RWPE2 (cell line): ENCODE results near the gene CEP104.

ENCODE experiments used
- ATAC-seq: fragments of 200-7000 bp; cut with Tn5 transposase; 3 replicates; pipeline ENCODE4 v1.9.1; 2021; ENCODE audit warnings: low read depth
- DNase-seq: peaks from one replicate; pipeline ENCODE4 v3.0.0-alpha.2; 2020; ENCODE audit warnings: low spot score
- H3K27ac ChIP-seq: fragments of 450-650 bp; 2 replicates; pipeline ENCODE4 v1.5.1; 2017; ENCODE audit warnings: mild to moderate bottlenecking; ENCODE audit not compliant: poor library complexity, severe bottlenecking
- H3K27me3 ChIP-seq: fragments of 250-450 bp; sonication (Bioruptor Pico); 2 replicates; pipeline ENCODE4 v1.5.1; 2021; ENCODE audit warnings: mild to moderate bottlenecking, moderate library complexity; ENCODE audit not compliant: insufficient read depth, poor library complexity, severe bottlenecking
- H3K36me3 ChIP-seq: fragments of 250-450 bp; sonication (Bioruptor Pico); 2 replicates; pipeline ENCODE4 v1.5.1; 2020; ENCODE audit warnings: low read depth, mild to moderate bottlenecking, moderate library complexity
- H3K4me1 ChIP-seq: fragments of 250-450 bp; sonication (Bioruptor Pico); 2 replicates; pipeline ENCODE4 v1.5.1; 2021; ENCODE audit warnings: mild to moderate bottlenecking, moderate library complexity; ENCODE audit not compliant: insufficient read depth, poor library complexity, severe bottlenecking
- H3K4me3 ChIP-seq: fragments of 250-450 bp; sonication (Bioruptor Pico); 2 replicates; pipeline ENCODE4 v1.5.1; 2021; ENCODE audit warnings: mild to moderate bottlenecking, moderate library complexity; ENCODE audit not compliant: severe bottlenecking
- H3K9me3 ChIP-seq: fragments of 250-450 bp; sonication (Bioruptor Pico); 2 replicates; pipeline ENCODE4 v1.5.1; 2021; ENCODE audit warnings: mild to moderate bottlenecking, moderate library complexity; ENCODE audit not compliant: severe bottlenecking
- CTCF ChIP-seq: fragments of 450-650 bp; IDR thresholded peaks from one replicate; pipeline ENCODE4 v1.5.1; 2017; ENCODE audit warnings: mild to moderate bottlenecking, moderate library complexity; ENCODE audit not compliant: poor library complexity, severe bottlenecking

Gene CEP104

DNA sequence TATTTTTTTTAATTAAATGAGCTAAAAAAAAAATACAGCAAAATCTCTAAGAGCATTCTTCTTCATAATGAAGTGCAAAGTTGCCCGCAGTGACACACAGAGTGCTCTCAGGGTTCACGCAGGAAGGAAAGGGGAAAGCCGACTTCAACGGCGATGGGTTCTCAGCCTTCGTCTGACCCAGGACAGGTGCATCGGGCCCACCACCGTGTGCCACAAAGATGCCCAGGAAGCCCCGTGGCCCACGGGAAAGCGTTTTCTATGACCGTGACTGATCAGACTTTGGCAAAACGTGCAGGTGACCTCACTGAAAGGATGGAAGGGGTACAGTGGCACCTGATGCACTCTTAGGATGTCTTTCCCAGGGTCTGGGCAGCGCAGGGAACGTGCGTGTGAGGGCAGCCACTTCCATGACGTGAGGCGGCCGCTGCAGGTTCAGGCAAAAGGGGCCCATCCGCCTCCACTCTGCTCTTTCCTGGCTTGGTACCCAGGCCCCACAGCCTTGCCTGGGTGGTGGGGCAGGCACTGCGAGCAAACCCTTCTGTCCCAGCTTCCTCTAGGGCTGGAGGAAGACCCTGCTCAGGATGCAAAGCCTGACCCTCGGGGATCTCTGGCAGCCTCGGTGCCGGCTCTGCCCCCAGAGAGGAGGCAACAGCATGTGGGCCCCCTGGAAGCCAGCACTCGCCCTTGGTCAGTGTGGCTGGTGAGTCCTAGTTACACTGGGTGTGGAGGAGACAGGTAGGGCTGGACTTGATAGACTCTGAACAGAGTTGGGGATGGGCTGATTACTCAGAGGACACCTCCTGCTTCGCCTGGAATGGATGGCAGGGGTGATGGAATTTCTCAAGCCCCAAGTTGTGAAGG, 69.0 kb downstream of the CEP104 start:
- ATAC-seq = no peak
- Histone ChIP-seq H3K4me3 (no peak overlapping the region), H3K4me1 (no peaks in the 10 kb centered on the region), H3K36me3 (peaks cover 41% of the 10 kb centered on the region), H3K27ac (no peak overlapping the region), H3K9me3 (no peaks in the 10 kb centered on the region), H3K27me3 (no peaks in the 10 kb centered on the region)
- no peak for TF ChIP-seq CTCF
- DNase-seq = no peak

GRCh38 chr1:3787349-3787715, 69.7 kb downstream of the CEP104 start:
- Histone ChIP-seq H3K27me3 (no peaks in the 10 kb centered on the region), H3K27ac (no peak overlapping the region), H3K4me1 (no peaks in the 10 kb centered on the region), H3K9me3 (no peaks in the 10 kb centered on the region), H3K36me3 (peaks cover 46% of the 10 kb centered on the region), H3K4me3 (no peak overlapping the region)
- no peak for TF ChIP-seq CTCF
- DNase-seq (no peak), ATAC-seq (no peak)

DNA sequence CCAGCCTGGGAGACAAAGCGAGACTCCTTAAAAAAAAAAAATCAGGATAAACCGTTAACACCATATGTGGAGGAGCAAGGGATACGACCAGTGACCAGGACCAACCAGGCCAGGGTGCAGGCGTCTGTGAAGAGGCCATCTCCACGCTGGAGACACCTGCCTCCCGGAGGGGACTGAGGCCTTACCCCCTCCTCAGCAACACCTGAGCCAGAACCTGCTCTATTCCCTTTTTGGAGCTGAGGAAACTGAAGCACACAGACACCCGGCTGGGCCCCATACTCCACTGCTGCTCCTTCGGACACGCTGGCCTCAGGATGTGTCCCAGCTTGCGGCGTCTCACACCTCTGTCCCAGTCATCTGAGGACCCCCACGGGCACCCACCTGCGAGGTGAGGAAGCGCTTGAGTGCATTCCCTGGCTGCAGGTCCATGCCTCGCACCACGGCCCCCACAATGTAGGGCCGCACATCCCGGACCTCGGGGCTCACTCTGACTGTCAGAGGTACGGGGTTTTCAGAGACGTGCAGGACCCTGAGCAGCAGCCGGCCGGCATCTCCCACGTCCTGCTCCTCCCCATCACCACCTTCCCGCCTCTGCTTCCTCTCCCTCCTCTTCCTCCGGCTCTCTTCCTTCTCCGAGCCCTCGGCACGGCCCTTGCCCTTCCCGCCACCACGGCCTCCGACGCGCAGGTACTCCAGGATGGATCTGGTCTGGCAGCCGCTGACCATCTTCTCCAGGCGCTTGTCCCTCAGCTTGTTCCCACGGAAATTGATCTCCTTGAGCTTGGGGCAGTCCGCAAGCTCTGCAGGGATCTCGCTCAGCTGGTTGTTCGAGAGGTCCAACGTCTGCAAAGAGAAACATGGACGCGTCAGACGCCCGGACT, 70.3 kb downstream of the CEP104 start:
- H3K9me3 ChIP-seq = no peaks in the 10 kb centered on the region
- no peaks in the 10 kb centered on the region for H3K4me1 ChIP-seq
- TF ChIP-seq CTCF = no peak
- no peak for ATAC-seq
- no peak overlapping the region for H3K27ac ChIP-seq
- DNase-seq = no peak
- H3K27me3 ChIP-seq = no peaks in the 10 kb centered on the region
- no peak overlapping the region for H3K4me3 ChIP-seq
- H3K36me3 ChIP-seq = peaks cover 50% of the 10 kb centered on the region

- no peak for ATAC-seq
- Histone ChIP-seq H3K4me3 (no peak overlapping the region), H3K27me3 (no peaks in the 10 kb centered on the region), H3K4me1 (no peaks in the 10 kb centered on the region), H3K9me3 (no peaks in the 10 kb centered on the region), H3K36me3 (peaks cover 59% of the 10 kb centered on the region), H3K27ac (no peak overlapping the region)
- peak; percentile 8 for TF ChIP-seq CTCF
- no peak for DNase-seq
Observed at GRCh38 chr1:3785456-3786157, 71.4 kb downstream of the CEP104 start.
